OCI-LY1 (cell line): Measurements from ENCODE around the gene RCAN3.
"Not testable (repeated sequence)": the region's sequence is repeated elsewhere in the genome, so short reads cannot be mapped to it uniquely, and the experiment has no call there.

Experiments used
- H2AFZ ChIP-seq: fragments of 200-600 bp; sonication (generic), shearing (Covaris generic); 2 replicates; pipeline ENCODE4 v1.6.0; 2014; ENCODE audit warnings: antibody characterized with exemption, mild to moderate bottlenecking, low read length
- H3F3A ChIP-seq: fragments of 200-600 bp; sonication (generic), shearing (Covaris generic); 2 replicates; pipeline ENCODE4 v1.6.0; 2014; ENCODE audit warnings: mild to moderate bottlenecking, antibody characterized with exemption, low read length, moderate library complexity; ENCODE audit not compliant: insufficient read depth
- H3K27ac ChIP-seq: fragments of 200-600 bp; sonication (generic); 2 replicates; pipeline ENCODE4 v1.5.1; 2014; ENCODE audit warnings: low read length, mixed run types, mild to moderate bottlenecking, low read depth; ENCODE audit not compliant: poor library complexity, severe bottlenecking
- H3K27me3 ChIP-seq: fragments of 200-600 bp; sonication (generic); 2 replicates; pipeline ENCODE4 v1.6.0; 2014; ENCODE audit warnings: antibody characterized with exemption, mild to moderate bottlenecking, low read length, moderate library complexity; ENCODE audit not compliant: insufficient read depth
- H3K36me3 ChIP-seq: fragments of 200-600 bp; sonication (generic); 2 replicates; pipeline ENCODE4 v1.6.1; 2014; ENCODE audit warnings: mild to moderate bottlenecking, antibody characterized with exemption, low read length, moderate library complexity, mixed read lengths; ENCODE audit not compliant: insufficient read depth
- H3K4me1 ChIP-seq: fragments of 200-600 bp; sonication (generic); 2 replicates; pipeline ENCODE4 v1.5.1; 2014; ENCODE audit warnings: mild to moderate bottlenecking, low read length, moderate library complexity; ENCODE audit not compliant: insufficient read depth, severe bottlenecking
- H3K4me2 ChIP-seq: fragments of 200-600 bp; sonication (generic), shearing (Covaris generic); 2 replicates; pipeline ENCODE4 v1.6.1; 2014; ENCODE audit warnings: low read length
- H3K4me3 ChIP-seq: fragments of 200-600 bp; sonication (generic); 2 replicates; pipeline ENCODE4 v1.5.1; 2014; ENCODE audit warnings: low read length, low read depth, mild to moderate bottlenecking, mixed read lengths; ENCODE audit not compliant: poor library complexity, severe bottlenecking
- H3K79me2 ChIP-seq: fragments of 200-600 bp; shearing (Covaris generic); 2 replicates; pipeline ENCODE4 v1.6.1; 2016; ENCODE audit warnings: mixed run types, low read length, mixed read lengths; ENCODE audit not compliant: insufficient read depth
- H3K9ac ChIP-seq: fragments of 200-600 bp; sonication (generic), shearing (Covaris generic); 2 replicates; pipeline ENCODE4 v1.6.1; 2014; ENCODE audit warnings: mild to moderate bottlenecking, low read length, mixed read lengths
- H3K9me2 ChIP-seq: fragments of 200-600 bp; sonication (generic), shearing (Covaris generic); 2 replicates; pipeline ENCODE4 v1.6.1; 2014; ENCODE audit warnings: low read depth, mild to moderate bottlenecking, low read length, mixed read lengths
- H3K9me3 ChIP-seq: fragments of 200-600 bp; shearing (Covaris generic); 2 replicates; pipeline ENCODE4 v1.6.1; 2014; ENCODE audit warnings: low read length, mixed read lengths
- H4K20me1 ChIP-seq: fragments of 200-600 bp; sonication (generic), shearing (Covaris generic); 2 replicates; pipeline ENCODE4 v1.6.0; 2016; ENCODE audit warnings: mild to moderate bottlenecking, low read length; ENCODE audit not compliant: insufficient read depth
- EZH2 ChIP-seq: fragments of 200-600 bp; sonication (generic), shearing (Covaris generic); IDR thresholded peaks from 2 replicates; pipeline ENCODE4 v1.8.0; 2017; ENCODE audit warnings: borderline replicate concordance, mixed run types, mild to moderate bottlenecking, antibody characterized with exemption, low read length, moderate library complexity, mixed read lengths
- TF ChIP-seq, protein P1 (sequence below): fragments of 200-600 bp; sonication (generic), shearing (Covaris generic); IDR thresholded peaks from 2 replicates; pipeline ENCODE4 v1.5.1; 2017; ENCODE audit warnings: mild to moderate bottlenecking, antibody characterized with exemption, low read length, moderate library complexity, mixed read lengths

The RCAN3 gene

DNA sequence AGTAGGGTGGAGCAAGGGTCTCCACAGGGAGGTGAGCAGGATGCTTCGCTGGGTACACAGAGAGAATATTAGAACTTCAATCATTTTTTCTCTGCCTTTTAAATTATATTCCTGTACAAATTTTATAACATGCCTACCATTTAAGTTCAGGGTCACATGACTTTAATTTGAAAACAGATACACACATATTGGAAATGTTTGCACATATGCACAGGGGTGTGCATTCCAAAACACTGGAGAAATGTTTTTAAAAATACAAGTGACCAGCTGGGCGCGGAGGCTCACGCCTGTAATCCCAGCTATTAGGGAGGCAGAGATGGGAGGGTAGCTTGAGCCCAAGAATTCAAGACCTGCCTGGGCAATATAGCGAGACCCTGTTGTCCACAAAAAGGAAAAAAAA is 47.4 kb upstream of the RCAN3 start:
- no peak for TF ChIP-seq EZH2
- TF ChIP-seq, protein P1, sequence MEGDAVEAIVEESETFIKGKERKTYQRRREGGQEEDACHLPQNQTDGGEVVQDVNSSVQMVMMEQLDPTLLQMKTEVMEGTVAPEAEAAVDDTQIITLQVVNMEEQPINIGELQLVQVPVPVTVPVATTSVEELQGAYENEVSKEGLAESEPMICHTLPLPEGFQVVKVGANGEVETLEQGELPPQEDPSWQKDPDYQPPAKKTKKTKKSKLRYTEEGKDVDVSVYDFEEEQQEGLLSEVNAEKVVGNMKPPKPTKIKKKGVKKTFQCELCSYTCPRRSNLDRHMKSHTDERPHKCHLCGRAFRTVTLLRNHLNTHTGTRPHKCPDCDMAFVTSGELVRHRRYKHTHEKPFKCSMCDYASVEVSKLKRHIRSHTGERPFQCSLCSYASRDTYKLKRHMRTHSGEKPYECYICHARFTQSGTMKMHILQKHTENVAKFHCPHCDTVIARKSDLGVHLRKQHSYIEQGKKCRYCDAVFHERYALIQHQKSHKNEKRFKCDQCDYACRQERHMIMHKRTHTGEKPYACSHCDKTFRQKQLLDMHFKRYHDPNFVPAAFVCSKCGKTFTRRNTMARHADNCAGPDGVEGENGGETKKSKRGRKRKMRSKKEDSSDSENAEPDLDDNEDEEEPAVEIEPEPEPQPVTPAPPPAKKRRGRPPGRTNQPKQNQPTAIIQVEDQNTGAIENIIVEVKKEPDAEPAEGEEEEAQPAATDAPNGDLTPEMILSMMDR, result no peak
- Histone ChIP-seq H3K27me3 (no peaks in the 10 kb centered on the region), H3K4me1 (peaks cover 11% of the 10 kb centered on the region), H3K4me2 (no peak overlapping the region), H2AFZ (no peak overlapping the region), H3K27ac (no peak overlapping the region), H3K4me3 (no peak overlapping the region), H4K20me1 (no peaks in the 10 kb centered on the region), H3K79me2 (no peaks in the 10 kb centered on the region), H3K9me3 (no peaks in the 10 kb centered on the region; the same call in 1 of the 2 replicates), H3K36me3 (peaks cover 64% of the 10 kb centered on the region), H3F3A (no peaks in the 10 kb centered on the region), H3K9me2 (no peaks in the 10 kb centered on the region), H3K9ac (no peak overlapping the region)

DNA sequence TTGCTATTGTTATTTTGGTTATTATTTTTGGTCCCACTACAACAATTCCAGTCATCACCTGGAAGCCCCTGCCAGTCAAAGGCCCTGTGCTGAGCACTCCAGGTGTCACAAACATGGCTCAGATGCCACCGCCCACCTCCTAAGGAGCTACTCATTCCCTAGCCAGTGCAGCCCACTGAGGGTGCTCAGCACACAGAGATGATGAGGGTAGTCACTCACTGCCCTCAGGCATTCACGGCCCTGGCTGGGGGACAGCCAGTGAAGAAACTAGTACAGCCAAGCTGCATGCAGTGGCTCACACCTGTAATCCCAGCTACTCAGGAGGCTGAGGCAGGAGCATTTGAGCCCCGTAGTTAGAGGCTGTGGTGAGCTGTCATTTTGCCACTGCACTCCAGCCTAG is 44.8 kb upstream of the RCAN3 start:
- TF ChIP-seq, protein P1, result no peak
- TF ChIP-seq EZH2, result no peak
- Histone ChIP-seq H3K4me2 (no peak overlapping the region), H3K27ac (no peak overlapping the region)

DNA sequence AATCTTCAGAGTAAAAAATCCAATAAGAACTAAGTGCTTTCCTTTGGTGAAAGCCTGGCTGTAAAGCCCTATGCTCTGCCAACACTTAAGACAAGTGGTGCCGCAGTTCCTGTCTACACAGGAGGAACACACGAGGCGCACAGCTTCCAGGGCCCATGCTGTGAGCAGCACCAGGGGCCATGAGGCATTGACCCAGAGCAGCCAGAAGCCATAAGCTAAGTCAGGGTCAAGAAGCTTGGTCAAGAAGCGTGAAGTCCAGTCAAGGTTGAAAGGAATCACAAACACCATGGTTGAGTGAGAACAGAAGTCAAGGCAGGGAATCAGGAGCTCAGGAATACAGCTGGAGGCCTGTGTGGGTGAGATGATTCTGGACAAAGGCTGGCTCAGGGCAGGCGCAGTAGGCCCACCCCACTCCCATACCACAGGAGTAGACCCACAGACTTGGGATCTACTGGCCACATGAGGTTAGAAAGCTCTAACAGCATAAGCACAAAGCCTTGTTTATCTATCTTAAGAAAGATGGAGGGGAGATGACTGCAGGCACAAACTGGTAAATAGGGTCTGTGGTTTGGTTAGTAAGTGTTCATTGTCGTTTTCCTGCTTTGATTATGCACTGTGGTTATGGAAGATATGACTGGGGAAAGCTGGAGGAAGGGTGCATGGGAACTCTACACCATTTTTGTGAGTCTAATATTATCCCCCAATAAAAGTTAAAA is 42.9 kb upstream of the RCAN3 start:
- H3K9me3 ChIP-seq, result peaks cover 3% of the 10 kb centered on the region; the same call in 1 of the 2 replicates
- H3K4me1 ChIP-seq, result peaks cover 11% of the 10 kb centered on the region
- H3K4me2 ChIP-seq, result no peak overlapping the region
- TF ChIP-seq, protein P1, result no peak
- no peak for TF ChIP-seq EZH2
- H3K9me2 ChIP-seq, result no peaks in the 10 kb centered on the region
- no peaks in the 10 kb centered on the region for H3K27me3 ChIP-seq
- H3K27ac ChIP-seq, result no peak overlapping the region
- no peak overlapping the region for H3K4me3 ChIP-seq
- H3K9ac ChIP-seq, result no peak overlapping the region
- H3K79me2 ChIP-seq, result no peaks in the 10 kb centered on the region
- H3F3A ChIP-seq, result no peaks in the 10 kb centered on the region
- no peak overlapping the region for H2AFZ ChIP-seq
- no peaks in the 10 kb centered on the region for H4K20me1 ChIP-seq
- peaks cover 53% of the 10 kb centered on the region for H3K36me3 ChIP-seq

More for the DNA sequence above, 44.8 kb upstream of the RCAN3 start:
- no peaks in the 10 kb centered on the region for H3K79me2 ChIP-seq
- H4K20me1 ChIP-seq, result no peaks in the 10 kb centered on the region
- H3K4me3 ChIP-seq, result no peak overlapping the region
- H3K27me3 ChIP-seq, result no peaks in the 10 kb centered on the region
- no peak overlapping the region for H3K9ac ChIP-seq
- no peaks in the 10 kb centered on the region for H3F3A ChIP-seq
- H3K4me1 ChIP-seq, result peaks cover 11% of the 10 kb centered on the region
- H3K9me2 ChIP-seq, result no peaks in the 10 kb centered on the region
- H2AFZ ChIP-seq, result no peak overlapping the region
- peaks cover 3% of the 10 kb centered on the region; the same call in 1 of the 2 replicates for H3K9me3 ChIP-seq
- H3K36me3 ChIP-seq, result peaks cover 57% of the 10 kb centered on the region

DNA sequence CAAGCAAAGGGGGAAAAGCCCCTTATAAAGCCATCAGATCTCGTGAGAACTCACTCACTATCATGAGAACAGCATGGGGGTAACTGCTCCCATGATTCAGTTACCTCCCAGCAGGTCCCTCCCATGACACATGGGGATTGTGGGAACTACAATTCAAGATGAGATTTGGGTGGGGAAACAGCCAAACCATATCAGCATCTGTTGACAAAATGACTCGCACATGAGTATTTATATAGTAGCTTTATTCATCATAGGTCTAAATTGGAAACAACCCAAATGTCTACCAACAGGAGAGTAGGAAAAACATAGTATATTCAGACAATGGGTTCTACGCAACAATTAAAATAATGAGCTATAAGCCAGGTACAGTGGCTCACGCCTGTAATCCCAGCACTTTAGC is 40.5 kb upstream of the RCAN3 start:
- H3K79me2 ChIP-seq, H3K9ac ChIP-seq, H3K27me3 ChIP-seq, H3K4me3 ChIP-seq, H3K4me1 ChIP-seq, H3K9me2 ChIP-seq, H3F3A ChIP-seq, H3K9me3 ChIP-seq, H3K27ac ChIP-seq, H2AFZ ChIP-seq, H4K20me1 ChIP-seq, H3K4me2 ChIP-seq: not testable (repeated sequence)
- H3K36me3 ChIP-seq, result peaks cover 49% of the 10 kb centered on the region
